ENCODE results near the gene MRPS7.
A peak's percentile ranks its signal among the peaks of the same experiment; 100 is the strongest.

Gene MRPS7

DNA sequence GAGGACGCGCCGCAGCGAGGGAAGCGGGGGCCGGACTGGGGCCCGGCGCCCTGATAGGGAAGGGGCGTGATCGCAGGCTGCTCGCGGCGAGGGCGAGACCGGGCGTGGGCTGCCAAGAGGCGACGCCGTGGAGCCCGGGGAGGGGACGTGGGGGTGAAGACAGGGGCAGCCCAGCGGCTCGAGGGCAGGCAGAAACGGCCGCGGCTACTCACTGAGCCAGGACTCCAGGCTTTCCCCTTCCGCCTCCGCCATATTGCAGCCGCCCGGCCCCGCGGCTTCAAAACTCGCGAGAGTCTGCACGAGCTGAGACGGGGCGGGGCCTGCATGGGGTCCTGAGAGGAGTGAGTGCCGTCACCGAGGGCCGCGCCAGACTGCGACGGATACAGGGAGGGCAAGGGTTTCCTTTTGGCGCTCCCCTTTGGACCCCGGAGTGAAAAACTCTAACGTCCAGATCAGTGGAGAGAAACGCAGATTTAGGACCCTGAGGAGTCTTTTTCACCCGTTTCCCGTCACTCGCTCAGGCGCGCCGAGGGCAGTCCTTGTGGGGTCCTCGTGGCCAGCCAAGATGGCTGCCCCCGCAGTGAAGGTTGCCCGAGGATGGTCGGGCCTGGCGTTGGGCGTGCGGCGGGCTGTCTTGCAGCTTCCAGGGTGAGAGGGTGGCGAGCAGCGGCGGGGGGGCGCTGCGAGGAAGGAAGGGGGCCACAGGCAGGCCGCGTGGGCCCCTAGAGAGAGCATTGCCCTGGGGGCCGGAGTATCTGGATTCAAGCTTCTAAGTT, at the start of gene MRPS7, which contains the start of gene GGA3:
Gene MRPS7, plus strand, starts transcription at position 544 of the 776 bp plus-strand sequence. Its CDS starts 22 bp downstream, at position 566.
Gene GGA3, minus strand, starts transcription at position 271 of the 776 bp plus-strand sequence. Its CDS starts 19 bp downstream, at position 252.
- DNase-seq (ENCODE audit: low read depth), result peak; percentile 92

DNA sequence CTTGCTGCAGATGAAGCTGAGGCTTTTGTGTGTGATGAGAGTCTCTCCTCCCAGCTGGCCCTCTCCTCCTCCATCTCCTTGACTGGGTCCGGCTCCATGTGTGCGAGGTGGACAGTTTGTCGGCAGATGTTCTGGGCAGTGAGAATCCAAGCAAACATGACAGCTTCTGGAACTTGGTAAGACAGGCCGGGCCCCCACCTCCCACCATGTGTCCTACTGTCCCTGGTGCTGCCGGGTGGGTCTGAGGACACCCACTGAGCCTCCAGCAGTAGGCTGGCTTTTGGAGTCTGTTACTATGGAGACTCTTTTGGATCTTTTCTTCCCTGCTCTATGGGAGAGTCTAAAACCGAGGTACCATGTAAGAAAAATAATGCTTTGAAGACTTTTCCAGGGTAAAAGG, 43.5 kb upstream of the MRPS7 start:
- DNase-seq (ENCODE audit: low read depth), result no peak

DNA sequence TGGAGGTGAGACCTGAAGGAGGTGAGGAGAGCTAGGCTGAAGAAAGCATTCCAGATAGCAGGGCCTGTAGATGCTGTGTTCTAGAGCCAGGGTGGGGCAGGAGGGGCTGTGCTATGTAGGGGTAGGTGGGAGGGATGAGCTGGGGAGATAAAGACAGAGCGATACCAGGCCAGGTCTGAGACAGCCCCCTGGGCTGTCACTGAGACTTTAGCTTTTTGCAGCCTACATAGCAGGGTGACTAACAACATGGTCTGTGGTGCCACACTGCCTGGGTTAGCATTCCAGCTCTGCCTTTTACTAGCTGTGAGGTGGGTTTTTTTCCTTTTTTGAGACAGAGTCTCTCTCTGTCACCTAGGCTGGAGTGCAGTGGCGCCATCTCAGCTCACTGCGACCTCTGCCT, 41.9 kb upstream of the MRPS7 start:
- DNase-seq (ENCODE audit: low read depth), result no peak

DNA sequence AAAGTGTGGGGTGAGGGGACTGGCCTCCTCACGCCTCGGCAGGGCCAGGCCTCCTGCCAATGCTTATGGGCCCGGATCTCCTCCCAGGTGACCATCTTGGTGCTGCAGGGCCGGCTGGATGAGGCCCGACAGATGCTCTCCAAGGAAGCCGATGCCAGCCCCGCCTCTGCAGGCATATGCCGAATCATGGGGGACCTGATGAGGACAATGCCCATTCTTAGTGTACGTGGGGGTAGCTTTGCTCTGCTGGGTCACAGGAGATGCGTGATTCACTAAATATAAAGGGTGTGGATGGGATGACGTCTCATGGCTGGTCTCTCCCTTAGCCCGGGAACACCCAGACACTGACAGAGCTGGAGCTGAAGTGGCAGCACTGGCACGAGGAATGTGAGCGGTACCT, 36.7 kb upstream of the MRPS7 start:
- no peak for DNase-seq (ENCODE audit: low read depth)

DNA sequence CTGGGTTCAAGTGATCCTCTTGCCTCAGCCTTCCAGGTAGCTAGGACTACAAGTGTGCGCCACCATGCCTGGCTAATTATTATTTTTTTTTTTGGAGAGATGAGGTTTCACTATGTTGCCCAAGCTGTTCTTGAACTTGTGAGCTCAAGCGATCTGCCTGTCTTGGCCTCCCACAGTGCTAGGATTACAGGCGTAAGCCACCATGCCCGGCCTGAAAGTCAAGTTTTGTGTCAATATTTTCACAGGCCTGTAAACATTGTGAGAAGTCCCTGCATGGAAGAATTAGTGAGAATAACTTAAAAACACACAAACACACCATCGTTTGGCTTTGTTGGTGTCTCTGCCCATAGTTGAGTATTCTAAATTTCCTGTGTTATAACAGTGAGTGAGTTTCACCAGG, 34.0 kb upstream of the MRPS7 start:
- DNase-seq (ENCODE audit: low read depth), result no peak

DNA sequence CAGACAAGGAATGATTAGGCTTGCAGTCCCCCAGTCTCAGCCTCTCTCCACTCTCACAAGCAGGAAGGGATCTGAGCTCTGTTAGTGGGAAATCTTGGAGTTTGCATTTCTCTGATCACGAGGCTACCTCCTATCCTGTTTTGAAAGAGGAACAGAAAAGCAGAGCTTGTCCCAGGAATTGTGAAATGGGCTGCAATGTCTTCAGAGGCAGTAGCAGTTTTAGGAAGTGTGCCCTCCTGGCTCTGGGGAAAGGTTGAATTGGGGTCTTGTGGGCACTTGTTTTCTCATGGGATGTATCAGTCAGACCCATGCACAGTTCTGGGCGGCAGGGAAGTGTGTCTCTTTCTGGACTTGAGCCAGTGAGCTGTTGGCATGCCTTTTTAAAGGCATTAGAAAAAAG, 33.4 kb upstream of the MRPS7 start:
- DNase-seq (ENCODE audit: low read depth), result no peak

DNA sequence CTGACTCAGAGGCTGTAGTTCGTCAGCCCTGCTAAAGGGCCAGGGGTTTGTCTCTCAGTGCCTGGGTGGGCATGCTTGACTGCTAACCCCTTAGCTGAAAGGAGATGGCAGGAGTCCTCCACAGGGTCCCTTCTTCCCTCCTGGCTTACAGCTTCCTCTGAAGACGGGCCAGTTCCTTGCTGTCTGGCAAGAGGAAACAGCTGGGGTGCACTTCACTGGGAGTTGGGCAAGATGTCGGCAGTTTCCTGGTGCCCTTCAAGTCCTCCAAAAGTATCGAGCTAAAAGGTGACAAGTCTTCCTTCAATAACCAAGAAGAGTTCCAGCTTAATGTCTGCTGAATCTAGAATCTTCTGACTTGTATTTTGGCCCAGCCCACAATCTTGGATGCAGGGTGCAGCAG, 32.8 kb upstream of the MRPS7 start:
- DNase-seq (ENCODE audit: low read depth), result no peak

DNA sequence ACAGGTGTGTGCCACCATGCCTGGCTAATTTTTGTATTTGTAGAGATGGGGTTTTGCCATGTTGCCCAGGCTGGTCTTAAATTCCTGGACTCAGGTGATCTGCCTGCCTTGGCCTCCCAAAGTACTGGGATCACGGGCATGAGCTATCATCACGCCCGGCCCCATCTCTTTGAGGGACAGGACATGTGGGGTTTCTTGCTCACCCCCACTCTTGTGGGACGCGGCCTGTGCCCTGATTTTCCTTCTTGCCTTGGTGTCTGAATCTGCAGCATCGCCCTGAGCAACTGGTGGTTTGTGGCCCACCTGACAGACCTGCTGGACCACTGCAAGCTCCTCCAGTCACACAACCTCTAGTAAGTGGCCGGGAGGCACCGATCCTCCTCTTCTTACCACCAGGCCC, 30.6 kb upstream of the MRPS7 start:
- DNase-seq (ENCODE audit: low read depth), result no peak

DNA sequence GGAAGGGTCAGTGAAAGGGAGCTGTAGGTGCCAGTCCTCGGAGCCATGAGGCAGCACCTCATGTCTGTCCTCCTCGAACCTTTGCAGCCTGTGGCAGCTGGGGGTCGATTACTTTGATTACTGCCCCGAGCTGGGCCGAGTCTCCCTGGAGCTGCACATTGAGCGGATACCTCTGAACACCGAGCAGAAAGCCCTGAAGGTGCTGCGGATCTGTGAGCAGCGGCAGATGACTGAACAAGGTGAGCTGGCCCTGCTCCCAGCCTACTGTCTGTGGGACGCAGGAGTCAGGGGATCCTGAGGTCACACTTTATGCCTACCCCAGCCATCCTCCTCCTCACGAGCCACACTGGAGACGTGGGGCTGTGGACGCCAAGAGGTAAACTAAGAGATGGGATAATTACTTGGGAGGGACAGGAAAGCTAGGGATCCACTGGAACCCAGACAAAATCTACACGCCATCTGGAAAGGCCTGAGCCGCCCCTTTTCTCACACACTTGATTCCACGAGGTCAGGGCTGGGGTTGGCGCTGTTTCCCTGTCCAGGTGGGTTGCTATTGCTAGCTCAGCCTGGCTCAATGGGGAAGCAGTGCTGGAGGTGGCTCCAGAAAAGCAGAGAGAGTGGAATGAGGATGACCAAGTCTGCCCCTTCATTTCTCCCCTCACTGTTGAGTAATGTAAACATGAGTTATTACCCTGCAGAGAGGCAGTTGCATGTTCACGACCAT, 29.8 kb upstream of the MRPS7 start:
- DNase-seq (ENCODE audit: low read depth), result no peak

DNA sequence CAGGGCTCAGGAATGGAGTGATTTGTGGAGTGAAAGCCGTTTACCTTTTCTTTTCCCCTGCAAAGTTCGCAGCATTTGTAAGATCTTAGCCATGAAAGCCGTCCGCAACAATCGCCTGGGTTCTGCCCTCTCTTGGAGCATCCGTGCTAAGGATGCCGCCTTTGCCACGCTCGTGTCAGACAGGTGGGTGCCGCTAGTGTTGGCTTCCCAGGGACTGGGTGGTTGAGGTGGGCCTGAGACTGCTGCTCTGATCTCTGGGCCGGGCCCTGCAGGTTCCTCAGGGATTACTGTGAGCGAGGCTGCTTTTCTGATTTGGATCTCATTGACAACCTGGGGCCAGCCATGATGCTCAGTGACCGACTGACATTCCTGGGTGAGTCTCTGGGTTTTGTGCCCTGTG, 28.9 kb upstream of the MRPS7 start:
- DNase-seq (ENCODE audit: low read depth), result no peak

DNA sequence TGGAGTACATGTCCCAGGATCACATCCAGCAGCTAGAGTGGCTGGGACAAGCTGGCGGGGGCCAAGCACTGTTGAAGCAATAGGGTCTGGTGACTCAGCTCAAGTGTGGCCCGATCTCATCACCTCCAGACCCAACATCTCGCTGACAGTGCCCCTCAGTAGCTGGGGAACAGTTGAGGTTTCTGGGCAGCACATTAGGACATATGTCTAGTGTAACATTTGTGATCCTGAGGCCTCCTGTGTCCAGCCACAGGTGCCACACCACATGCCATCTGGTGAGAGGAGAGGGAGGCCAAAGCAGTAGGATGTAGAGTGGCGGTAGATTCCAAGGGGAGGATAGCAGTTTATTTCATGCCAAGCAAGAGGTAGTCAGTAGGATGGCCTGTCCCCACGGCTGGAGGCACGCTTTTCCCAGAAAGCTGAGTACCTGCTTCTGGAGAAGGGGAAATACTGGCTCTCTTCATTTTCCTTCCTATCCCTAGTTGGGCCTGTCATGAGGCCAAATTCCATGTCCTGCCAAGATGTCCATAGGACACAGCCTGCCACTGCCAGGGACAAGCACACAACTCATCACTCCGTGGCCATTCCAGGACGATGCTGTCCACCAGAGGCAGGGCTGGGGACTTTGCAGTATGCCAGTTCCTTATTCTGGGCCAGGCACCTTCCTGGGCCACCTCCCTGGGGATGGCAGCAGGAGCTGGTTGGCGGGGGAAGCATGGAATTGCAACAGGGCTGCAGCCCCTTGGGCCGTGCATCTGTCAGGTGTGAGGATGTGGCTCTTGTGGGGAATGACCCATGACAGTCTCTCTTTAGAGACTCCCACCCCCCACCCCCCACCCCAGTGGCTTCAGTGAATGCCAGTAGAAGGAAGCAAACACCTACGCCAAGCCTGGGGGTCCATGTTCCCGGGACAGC, 24.3 kb upstream of the MRPS7 start:
- DNase-seq (ENCODE audit: low read depth), result no peak

DNA sequence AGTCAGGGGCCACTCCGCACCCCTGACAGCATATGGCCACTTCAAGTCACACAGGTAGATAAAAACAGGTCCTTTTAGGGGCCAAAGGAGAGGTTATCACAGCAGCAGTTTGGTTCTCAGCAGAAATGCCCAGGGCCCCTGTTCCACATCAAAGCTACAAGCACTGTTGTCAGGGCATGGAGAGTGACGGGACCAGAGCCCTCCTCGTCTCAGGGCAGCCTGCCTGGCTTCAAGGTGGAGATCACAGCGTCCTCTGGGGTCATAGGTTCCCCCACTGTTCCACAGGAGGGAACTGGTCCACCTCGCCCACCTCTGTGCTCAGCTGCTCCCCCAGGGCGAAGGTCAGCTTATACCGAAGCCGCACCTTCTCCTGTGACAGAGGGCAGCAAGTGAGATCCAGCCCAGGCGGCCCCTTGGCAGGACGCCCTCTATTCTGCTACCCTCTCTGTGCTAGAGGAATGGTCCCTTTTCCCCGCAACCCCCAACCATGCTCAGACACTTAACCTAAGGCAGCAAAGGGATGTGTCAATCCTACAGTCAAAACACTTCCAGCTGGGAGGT, 23.6 kb upstream of the MRPS7 start:
- no peak for DNase-seq (ENCODE audit: low read depth)

DNA sequence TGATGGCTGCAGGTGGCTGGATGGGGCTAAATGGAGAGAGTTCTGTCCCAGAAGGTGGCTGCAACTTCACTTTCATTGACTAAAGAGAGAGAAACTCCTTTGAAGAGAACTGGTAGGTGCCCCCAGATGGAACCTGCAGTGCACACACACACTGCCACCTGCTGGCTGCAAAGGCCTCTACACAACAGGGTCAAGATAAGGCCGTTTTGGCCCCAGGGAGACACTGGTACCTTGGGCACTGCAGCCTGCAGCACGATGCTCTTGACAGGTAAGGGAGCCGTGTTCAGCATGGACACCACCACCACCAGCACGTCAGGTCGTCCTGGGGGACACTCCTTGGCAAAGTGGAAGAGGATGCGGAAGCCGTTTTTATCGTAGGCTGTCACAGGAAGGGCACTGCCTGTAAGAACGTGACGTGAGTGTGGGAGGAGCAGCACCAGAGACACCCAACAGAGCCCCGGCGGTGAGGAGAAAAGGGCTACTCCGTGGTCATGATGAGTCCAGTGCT, 22.9 kb upstream of the MRPS7 start:
- peak; percentile 56 for DNase-seq (ENCODE audit: low read depth)

DNA sequence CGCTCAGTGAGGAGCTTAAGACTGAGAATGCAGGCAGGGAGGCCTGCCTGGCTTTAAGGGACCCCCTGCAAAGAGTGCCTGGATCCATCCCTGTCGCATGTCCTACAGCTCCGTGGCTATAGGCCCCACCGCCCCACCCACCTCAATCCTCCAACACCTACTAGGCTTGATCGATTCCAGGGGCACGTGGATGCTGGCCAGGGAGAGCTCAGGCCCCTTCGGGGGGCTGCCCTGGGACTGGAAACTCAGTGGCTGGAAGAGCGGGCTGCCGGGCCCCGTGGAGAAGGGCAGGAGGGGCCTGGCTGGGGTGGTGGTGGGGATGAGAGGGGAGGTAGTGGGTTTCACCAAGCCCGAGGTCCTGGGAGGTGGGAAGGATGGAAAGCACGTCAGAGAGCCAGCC, 22.5 kb upstream of the MRPS7 start:
- DNase-seq (ENCODE audit: low read depth), result no peak

DNA sequence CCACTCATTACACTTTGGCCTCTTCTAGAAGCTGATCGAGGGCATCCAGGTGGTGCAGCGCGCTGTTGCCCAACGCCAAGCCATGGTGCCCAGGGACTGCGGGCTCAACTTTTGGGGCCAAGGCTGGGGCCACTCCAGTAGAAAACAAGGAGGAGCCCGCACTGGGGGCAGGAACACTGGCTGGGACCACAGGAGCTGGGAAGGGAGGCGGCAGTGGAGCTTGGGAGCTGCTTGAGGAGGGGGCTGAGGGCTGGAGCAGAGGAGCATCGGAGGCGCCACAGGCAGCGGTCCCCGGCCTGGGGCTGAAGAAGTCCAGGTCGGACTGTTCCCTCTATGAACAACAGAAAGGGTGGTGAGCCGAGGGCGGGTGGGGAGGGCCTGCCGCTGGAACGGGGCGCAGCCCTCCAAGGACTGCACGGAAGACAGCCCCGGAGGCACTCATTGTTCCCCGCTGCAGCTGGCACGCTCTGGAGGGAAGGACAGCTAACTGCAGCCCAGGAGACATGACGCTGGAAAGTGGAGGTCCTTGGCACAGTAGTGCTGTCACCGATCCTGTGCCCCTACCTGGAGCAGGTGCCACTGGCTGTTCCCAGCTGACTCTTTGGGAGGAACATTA, 21.8 kb upstream of the MRPS7 start:
- DNase-seq (ENCODE audit: low read depth), result no peak

DNA sequence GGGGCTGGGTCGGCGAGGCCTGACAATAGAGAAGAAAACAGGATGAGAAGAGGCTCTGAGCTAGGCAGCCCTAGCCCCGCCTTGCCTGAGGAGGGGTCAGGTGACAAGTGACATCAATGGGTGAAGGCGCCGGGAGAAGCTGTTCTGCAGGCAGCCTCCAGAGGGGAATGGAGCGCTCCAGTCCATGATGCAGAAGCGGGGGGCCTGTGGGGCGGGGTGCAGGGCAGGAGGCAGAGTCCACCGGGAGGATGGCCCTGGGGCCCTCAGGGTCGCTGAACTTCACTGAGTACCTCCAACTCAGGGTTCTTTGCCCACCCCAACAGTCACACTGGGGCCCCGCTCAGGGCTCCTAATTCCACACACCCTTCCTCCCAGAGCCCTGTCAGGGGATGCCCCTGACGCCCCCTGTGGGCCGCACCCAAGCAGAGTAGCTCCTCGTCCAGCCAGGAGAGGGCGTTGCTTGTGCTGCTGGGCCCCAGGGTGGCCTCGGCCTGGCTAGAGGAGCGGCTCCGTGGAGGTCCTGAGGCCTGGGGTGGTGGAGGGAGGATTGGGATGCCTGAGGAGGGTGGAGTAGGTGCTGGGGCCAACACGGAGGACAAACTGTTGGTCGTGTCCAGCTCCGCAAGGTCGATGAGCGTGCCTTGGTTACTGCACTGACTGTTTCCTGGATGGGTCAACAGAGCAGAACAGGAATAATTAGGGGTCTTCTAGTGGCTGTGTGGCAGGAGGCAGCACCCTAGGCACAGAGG, 21.1 kb upstream of the MRPS7 start:
- peak; percentile 41 for DNase-seq (ENCODE audit: low read depth)

DNA sequence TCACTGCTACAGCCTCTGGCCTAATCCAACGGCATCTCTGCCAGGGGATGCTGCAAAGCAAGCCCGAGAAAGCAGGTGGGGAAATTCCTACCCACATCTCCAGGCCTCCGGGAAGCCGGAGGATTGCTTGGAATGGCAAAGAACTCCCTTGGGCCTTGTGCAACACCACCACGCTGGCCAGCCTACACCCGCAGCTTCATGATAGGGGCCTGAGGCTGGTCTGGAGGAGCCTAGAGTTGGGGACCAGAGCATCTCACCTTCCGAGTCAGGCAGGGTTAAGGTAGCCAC, 20.6 kb upstream of the MRPS7 start:
- no peak for DNase-seq (ENCODE audit: low read depth)

DNA sequence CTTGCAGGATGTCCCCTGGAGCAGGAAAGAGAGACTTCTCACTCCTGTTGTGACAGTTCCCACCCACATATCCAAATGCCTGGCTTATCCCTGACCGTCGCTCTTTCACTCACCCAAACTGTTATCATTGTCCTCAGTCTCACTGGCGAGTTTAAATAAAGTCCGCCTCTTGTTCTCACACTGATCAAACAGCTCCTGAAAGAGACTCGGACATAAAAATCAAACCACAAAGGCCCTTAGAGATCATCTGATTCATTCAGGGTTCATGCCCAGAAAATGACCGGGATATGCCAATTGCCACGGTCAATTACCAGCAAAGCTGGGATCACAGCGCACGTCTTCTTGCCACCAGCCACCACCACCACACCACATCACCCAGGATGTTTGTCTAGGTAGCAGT, 20.2 kb upstream of the MRPS7 start:
- DNase-seq (ENCODE audit: low read depth), result no peak

DNA sequence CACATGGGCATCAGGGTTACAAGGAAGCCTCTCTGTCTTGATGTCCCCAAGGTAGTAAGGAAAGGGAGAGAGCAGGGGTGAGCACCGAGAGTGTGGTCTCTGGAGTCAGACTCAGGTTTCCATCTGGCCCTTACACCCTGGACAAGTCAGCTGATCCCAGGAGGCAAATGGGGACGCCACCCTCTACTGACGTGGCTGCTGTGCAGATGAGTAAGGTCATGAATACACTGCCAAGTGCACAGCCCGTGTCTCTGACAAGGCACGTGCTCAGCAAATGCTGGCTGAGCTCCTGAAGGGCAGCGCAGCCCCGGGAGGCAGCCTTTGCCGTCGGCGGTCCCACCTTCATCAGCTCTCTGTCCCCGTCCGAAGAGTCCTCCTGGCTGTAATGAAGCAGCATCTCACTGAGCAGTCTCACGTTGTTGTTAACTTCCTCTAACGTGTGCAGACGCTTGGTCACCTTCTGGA, 19.7 kb upstream of the MRPS7 start:
- no peak for DNase-seq (ENCODE audit: low read depth)

DNA sequence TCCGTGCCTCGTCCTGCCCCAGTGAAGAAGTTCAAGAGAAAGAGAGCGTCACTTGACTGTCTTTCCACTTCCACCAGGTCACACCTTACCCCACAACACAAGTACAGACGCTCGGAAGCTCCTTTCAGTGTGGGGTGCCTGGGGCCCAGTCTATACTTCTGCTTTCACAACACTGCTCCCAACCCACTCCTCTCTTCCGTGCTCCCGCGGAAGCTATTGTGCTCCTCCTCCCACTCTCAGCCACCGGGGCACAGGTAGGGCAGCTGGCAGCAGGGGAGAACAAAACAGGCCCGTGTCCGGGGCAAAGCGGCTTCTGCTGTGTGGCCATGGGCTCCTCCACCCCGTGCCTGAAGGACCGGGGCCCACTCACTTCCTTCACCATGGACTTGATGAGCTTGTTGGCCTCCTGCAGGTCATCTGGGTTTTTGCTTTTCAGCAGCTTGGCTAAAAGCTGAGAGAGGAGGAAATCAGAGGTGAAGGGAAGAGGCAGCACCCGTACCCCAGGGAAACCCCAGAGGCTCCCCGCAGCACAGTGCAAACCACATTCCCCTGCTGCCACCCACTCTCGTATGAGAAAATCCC, 19.1 kb upstream of the MRPS7 start:
- no peak for DNase-seq (ENCODE audit: low read depth)

Data from stimulated activated CD4-positive, alpha-beta T cell treated with anti-CD3 and anti-CD28 coated beads, Interleukin-2, amount 100 ng/mL, for 4 hours (primary cell).